ENCODE data around the gene TSPAN4. TPM values are rescaled to one million over a fixed set of nuclear protein-coding genes. Genes with fewer than 3 reads are reported as not detected.

The TSPAN4 gene
- total RNA-seq, 1 donor = 164 TPM

DNA sequence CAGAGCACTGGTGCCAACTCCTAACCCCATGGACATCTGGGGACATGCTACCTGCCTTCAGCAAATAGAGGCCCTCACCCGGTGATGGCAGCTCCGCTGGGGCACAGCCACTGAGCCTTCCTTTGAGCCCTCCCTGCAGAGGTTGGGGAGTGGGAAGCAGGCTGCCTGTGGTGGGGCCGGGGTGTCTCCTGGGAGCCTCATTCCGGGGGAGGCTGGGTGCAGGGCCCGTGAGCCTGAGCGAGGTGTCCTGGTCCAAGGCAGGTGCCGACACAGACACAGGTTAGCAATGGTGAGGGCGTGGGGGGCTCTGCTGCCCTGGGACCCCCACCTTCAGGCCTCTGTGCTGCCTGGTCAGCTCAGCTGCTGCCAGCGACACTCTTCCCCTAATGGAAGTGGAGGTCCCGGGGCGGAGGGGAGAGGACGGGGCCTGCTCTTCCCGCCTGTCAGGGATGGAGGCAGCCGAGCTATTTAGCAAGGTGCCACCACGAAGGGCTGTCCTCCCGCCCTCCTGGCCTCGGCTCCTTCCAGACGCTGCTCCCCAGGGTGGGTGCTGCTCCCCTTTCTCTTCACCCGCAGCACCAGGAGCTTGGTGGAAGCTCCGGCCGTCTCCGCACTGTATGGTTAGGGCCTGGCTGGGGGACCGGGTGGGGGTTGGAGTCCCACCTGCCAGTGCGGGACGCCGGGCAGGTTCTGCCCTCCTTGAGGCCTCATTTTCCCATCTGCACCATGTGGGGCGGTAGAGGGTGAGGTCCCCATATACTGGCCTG lies 11.2 kb downstream of the TSPAN4 start:
- DNase-seq (ENCODE audit: low read depth) = no peak
- no peak overlapping the region for H3K4me3 ChIP-seq (ENCODE audit: low read depth, low read length)
- TF ChIP-seq, protein P1, sequence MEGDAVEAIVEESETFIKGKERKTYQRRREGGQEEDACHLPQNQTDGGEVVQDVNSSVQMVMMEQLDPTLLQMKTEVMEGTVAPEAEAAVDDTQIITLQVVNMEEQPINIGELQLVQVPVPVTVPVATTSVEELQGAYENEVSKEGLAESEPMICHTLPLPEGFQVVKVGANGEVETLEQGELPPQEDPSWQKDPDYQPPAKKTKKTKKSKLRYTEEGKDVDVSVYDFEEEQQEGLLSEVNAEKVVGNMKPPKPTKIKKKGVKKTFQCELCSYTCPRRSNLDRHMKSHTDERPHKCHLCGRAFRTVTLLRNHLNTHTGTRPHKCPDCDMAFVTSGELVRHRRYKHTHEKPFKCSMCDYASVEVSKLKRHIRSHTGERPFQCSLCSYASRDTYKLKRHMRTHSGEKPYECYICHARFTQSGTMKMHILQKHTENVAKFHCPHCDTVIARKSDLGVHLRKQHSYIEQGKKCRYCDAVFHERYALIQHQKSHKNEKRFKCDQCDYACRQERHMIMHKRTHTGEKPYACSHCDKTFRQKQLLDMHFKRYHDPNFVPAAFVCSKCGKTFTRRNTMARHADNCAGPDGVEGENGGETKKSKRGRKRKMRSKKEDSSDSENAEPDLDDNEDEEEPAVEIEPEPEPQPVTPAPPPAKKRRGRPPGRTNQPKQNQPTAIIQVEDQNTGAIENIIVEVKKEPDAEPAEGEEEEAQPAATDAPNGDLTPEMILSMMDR (IDR thresholded peaks at IDR 0.05; ENCODE audit: insufficient read depth, low read length) = no peak

DNA sequence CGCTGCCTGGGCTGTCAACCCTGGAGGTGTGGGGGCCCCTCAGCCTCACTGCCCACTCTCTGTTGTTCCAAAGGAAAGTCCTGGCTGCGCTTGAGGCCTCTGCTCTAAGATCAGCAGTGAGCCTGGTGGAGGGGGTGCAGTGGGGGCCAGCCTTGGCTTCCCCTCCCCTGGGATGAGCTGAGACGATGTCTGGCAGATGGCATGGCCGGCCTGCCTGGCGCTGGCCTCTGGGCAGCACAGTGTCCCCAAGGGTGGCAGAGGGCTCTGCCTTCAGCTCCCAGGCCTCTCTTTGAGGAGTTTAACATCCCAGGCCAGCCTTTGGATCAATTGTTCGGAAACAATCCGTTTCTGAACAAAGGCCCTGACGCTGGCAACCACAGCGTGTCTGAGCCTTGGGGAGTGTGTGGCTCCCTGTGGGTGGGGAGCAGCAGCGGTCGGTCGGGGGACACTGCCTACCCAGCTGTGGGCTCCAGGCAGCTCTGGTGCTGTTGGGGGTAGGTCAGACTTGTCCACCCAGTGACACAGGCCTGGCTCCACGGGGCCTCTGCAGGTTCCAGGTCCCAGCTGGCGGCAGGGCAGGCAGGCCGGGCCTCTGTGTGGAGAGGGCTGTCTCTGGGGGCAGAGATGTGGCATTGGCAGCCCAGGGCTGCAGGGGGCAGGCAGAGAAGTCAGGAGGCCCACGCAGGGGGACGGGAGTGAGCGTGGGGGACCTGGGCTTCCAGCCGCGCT lies 12.1 kb downstream of the TSPAN4 start:
- TF ChIP-seq, protein P1 (IDR thresholded peaks at IDR 0.05; ENCODE audit: insufficient read depth, low read length) = no peak
- no peak overlapping the region for H3K4me3 ChIP-seq (ENCODE audit: low read depth, low read length)
- no peak for DNase-seq (ENCODE audit: low read depth)

DNA sequence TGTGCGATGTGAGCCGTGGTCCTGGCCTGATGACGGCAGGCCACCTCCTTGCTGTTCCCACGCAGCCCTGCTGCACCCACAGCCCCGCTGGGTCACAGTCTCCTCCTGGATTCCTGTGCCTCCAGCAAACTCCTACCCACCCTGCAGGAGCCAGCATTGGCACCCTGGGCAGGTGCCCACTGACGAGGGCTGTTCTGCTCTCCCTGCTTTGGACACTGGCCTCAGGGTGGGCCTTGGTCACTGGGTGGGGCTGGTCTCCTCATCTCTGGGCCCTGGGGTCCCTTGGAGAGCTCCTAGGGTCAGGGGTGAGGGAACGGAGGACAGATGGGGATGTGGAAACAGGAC lies 12.7 kb downstream of the TSPAN4 start:
- DNase-seq (ENCODE audit: low read depth) = no peak
- TF ChIP-seq, protein P1 (IDR thresholded peaks at IDR 0.05; ENCODE audit: insufficient read depth, low read length) = no peak
- no peak overlapping the region for H3K4me3 ChIP-seq (ENCODE audit: low read depth, low read length)

DNA sequence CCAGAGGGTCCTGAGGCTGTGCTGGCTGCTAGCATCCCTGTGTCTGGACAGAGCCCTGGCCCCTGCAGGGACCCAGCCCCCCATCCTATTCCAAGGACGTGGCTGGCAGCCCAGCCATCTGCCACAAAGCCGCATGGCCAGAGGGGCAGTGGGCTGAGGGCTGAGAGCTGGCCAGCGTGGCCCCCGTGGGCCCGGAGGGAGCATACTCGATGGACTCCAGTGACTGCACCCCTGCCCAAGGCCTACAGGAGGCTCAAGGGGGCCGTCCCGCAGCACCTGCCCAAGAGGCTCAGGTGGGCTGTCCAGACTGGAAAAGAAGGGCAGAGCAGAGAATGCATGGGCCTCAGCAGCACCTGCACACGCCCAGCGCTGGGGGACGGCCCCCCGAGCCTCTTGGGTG lies 13.1 kb downstream of the TSPAN4 start:
- DNase-seq (ENCODE audit: low read depth) = no peak
- no peak overlapping the region for H3K4me3 ChIP-seq (ENCODE audit: low read depth, low read length)
- TF ChIP-seq, protein P1 (IDR thresholded peaks at IDR 0.05; ENCODE audit: insufficient read depth, low read length) = no peak

DNA sequence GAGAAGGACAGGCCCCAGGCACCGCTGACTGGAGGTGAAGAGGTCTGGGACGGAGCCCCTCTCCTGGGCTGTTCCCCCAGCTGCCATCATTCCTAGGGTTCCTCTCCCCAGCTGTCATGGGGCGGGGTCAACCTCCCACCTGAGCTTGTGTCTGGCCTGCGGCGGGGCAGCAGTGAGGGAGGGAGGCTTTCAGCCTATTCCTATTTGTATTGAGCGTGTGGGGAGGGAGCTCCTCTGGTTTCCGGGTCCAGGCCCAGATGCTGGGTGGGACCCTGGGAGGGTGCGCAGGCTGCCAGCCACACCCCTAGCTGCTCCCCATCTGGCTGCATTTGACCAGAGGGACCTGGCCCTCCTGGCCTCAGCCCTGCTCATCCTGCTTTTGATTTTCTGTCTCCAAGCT lies 13.7 kb downstream of the TSPAN4 start:
- TF ChIP-seq, protein P1 (IDR thresholded peaks at IDR 0.05; ENCODE audit: insufficient read depth, low read length) = no peak
- H3K4me3 ChIP-seq (ENCODE audit: low read depth, low read length) = no peak overlapping the region
- DNase-seq (ENCODE audit: low read depth) = no peak

DNA sequence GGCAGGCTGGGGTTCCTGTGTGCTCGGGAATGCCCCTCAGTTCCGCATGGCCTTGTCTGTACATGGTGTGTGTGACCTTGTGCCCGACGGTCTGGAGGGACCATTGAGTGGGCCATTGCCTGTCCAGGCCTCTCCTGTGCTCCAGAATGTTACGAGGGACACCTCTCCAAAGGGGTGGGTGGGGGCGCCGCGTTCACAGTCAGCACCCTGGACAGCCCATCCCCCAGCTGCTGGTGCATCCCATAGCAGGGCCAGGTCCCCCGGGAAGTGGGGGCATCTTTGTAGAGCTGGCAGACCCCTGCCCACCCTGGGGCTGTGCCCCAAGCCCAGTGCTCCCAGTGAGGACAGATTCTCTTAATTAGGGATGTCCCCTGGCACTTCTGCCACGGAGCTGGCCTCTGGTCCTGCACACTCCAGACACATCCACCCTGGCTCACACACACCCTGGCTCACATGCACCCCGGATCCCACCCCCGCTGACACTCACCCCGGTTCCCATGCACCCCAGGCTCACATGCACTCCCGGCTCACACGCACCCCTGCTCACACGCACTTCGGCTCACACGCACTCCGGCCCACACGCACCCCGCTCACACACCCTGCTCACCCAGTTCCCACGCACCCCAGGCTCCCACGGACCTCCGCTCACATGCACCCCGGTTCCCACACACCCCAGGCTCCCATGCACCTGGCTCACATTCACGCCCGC lies 15.6 kb downstream of the TSPAN4 start:
- no peak overlapping the region for H3K4me3 ChIP-seq (ENCODE audit: low read depth, low read length)
- TF ChIP-seq, protein P1 (IDR thresholded peaks at IDR 0.05; ENCODE audit: insufficient read depth, low read length) = no peak
- DNase-seq (ENCODE audit: low read depth) = no peak
